Measurements from ENCODE around the gene HMGN2. TPM values are rescaled to one million over a fixed set of nuclear protein-coding genes. Genes with fewer than 3 reads are reported as not detected.

Gene HMGN2
- total RNA-seq, 1 experiment from 2014 or later, result 414 TPM

DNA sequence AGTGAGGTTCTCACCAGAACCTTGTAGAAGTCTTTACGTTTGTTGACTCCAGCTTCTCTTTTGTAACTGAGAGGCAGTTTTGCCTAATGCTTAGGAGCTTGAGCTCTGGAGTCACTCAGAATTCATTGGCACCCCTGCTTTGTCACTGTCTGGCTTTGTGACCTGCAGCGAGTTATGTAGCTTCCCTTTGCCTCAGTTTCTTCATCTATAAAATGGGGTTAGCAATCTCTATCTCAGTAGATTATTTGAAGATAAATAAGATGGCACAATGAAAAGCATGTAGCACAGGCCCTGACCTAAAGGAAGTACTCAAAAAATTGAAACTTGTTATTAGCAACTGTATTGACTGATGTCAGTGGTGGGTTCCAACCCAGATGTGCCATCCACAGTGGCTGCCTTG lies 32.0 kb upstream of the HMGN2 start (continued):
- TF ChIP-seq, protein P1, sequence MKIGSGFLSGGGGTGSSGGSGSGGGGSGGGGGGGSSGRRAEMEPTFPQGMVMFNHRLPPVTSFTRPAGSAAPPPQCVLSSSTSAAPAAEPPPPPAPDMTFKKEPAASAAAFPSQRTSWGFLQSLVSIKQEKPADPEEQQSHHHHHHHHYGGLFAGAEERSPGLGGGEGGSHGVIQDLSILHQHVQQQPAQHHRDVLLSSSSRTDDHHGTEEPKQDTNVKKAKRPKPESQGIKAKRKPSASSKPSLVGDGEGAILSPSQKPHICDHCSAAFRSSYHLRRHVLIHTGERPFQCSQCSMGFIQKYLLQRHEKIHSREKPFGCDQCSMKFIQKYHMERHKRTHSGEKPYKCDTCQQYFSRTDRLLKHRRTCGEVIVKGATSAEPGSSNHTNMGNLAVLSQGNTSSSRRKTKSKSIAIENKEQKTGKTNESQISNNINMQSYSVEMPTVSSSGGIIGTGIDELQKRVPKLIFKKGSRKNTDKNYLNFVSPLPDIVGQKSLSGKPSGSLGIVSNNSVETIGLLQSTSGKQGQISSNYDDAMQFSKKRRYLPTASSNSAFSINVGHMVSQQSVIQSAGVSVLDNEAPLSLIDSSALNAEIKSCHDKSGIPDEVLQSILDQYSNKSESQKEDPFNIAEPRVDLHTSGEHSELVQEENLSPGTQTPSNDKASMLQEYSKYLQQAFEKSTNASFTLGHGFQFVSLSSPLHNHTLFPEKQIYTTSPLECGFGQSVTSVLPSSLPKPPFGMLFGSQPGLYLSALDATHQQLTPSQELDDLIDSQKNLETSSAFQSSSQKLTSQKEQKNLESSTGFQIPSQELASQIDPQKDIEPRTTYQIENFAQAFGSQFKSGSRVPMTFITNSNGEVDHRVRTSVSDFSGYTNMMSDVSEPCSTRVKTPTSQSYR (CRISPR knock-in tag; IDR thresholded peaks at IDR 0.05), result no peak
- no peak for TF ChIP-seq NFYB (CRISPR knock-in tag; conservative IDR thresholded peaks at IDR 0.05; ENCODE audit: low read depth)
- no peak for TF ChIP-seq ZBTB21 (CRISPR knock-in tag; IDR thresholded peaks at IDR 0.05; ENCODE audit: borderline replicate concordance)
- no peak for TF ChIP-seq ZNF121 (CRISPR knock-in tag; IDR thresholded peaks at IDR 0.05)
- TF ChIP-seq, protein P2, sequence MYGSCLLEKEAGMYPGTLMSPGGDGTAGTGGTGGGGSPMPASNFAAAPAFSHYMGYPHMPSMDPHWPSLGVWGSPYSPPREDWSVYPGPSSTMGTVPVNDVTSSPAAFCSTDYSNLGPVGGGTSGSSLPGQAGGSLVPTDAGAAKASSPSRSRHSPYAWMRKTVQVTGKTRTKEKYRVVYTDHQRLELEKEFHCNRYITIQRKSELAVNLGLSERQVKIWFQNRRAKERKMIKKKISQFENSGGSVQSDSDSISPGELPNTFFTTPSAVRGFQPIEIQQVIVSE (CRISPR knock-in tag; IDR thresholded peaks at IDR 0.05; ENCODE audit: borderline replicate concordance), result no peak
- TF ChIP-seq, protein P3, sequence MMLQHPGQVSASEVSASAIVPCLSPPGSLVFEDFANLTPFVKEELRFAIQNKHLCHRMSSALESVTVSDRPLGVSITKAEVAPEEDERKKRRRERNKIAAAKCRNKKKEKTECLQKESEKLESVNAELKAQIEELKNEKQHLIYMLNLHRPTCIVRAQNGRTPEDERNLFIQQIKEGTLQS (CRISPR knock-in tag; conservative IDR thresholded peaks at IDR 0.05), result no peak
- no peak for TF ChIP-seq SMAD4 (CRISPR knock-in tag; IDR thresholded peaks at IDR 0.05)
- TF ChIP-seq, protein P4, sequence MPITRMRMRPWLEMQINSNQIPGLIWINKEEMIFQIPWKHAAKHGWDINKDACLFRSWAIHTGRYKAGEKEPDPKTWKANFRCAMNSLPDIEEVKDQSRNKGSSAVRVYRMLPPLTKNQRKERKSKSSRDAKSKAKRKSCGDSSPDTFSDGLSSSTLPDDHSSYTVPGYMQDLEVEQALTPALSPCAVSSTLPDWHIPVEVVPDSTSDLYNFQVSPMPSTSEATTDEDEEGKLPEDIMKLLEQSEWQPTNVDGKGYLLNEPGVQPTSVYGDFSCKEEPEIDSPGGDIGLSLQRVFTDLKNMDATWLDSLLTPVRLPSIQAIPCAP (CRISPR knock-in tag; IDR thresholded peaks at IDR 0.05), result no peak

DNA sequence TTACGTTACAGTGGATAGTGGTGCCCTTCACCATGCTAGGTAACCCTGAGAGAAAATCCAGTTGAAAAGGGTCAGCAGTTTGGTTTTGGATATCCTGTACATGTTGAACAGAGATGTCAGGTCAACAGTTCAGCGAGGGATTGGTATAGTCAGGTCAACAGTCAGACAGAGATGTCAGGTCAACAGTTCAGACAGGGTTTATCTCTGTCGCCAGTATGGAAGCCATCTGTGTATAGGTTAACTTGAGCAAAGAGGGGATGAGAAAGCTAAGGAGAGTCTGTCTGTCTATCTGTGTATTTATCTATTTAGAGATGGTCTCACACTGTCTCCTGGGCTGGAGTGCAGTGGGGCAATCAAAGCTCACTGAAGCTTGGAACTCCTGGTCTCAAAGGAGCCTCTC lies 22.4 kb upstream of the HMGN2 start:
- Mint-ChIP-seq H3K36me3 (peaks cover 43% of the 10 kb centered on the region), H3K4me1 (peaks cover 5% of the 10 kb centered on the region), H3K9me3 (no peaks in the 10 kb centered on the region), H3K4me3 (no peak overlapping the region), H3K27me3 (ENCODE audit: low read depth) (no peaks in the 10 kb centered on the region), H3K27ac (no peak overlapping the region)
- ChIA-PET CTCF (no interaction called here), POLR2A (no interaction called here)
- ATAC-seq (no peak), DNase-seq (ENCODE audit: low spot score) (no peak)
- TF ChIP-seq, protein P5, sequence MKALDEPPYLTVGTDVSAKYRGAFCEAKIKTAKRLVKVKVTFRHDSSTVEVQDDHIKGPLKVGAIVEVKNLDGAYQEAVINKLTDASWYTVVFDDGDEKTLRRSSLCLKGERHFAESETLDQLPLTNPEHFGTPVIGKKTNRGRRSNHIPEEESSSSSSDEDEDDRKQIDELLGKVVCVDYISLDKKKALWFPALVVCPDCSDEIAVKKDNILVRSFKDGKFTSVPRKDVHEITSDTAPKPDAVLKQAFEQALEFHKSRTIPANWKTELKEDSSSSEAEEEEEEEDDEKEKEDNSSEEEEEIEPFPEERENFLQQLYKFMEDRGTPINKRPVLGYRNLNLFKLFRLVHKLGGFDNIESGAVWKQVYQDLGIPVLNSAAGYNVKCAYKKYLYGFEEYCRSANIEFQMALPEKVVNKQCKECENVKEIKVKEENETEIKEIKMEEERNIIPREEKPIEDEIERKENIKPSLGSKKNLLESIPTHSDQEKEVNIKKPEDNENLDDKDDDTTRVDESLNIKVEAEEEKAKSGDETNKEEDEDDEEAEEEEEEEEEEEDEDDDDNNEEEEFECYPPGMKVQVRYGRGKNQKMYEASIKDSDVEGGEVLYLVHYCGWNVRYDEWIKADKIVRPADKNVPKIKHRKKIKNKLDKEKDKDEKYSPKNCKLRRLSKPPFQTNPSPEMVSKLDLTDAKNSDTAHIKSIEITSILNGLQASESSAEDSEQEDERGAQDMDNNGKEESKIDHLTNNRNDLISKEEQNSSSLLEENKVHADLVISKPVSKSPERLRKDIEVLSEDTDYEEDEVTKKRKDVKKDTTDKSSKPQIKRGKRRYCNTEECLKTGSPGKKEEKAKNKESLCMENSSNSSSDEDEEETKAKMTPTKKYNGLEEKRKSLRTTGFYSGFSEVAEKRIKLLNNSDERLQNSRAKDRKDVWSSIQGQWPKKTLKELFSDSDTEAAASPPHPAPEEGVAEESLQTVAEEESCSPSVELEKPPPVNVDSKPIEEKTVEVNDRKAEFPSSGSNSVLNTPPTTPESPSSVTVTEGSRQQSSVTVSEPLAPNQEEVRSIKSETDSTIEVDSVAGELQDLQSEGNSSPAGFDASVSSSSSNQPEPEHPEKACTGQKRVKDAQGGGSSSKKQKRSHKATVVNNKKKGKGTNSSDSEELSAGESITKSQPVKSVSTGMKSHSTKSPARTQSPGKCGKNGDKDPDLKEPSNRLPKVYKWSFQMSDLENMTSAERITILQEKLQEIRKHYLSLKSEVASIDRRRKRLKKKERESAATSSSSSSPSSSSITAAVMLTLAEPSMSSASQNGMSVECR (CRISPR knock-in tag; IDR thresholded peaks at IDR 0.05; ENCODE audit: borderline replicate concordance), result no peak
- TF ChIP-seq, protein P6, sequence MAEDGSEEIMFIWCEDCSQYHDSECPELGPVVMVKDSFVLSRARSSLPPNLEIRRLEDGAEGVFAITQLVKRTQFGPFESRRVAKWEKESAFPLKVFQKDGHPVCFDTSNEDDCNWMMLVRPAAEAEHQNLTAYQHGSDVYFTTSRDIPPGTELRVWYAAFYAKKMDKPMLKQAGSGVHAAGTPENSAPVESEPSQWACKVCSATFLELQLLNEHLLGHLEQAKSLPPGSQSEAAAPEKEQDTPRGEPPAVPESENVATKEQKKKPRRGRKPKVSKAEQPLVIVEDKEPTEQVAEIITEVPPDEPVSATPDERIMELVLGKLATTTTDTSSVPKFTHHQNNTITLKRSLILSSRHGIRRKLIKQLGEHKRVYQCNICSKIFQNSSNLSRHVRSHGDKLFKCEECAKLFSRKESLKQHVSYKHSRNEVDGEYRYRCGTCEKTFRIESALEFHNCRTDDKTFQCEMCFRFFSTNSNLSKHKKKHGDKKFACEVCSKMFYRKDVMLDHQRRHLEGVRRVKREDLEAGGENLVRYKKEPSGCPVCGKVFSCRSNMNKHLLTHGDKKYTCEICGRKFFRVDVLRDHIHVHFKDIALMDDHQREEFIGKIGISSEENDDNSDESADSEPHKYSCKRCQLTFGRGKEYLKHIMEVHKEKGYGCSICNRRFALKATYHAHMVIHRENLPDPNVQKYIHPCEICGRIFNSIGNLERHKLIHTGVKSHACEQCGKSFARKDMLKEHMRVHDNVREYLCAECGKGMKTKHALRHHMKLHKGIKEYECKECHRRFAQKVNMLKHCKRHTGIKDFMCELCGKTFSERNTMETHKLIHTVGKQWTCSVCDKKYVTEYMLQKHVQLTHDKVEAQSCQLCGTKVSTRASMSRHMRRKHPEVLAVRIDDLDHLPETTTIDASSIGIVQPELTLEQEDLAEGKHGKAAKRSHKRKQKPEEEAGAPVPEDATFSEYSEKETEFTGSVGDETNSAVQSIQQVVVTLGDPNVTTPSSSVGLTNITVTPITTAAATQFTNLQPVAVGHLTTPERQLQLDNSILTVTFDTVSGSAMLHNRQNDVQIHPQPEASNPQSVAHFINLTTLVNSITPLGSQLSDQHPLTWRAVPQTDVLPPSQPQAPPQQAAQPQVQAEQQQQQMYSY (CRISPR knock-in tag; IDR thresholded peaks at IDR 0.05), result no peak
- TF ChIP-seq, protein P3 (CRISPR knock-in tag; conservative IDR thresholded peaks at IDR 0.05), result no peak
- TF ChIP-seq SP1 (CRISPR knock-in tag; conservative IDR thresholded peaks at IDR 0.05), result no peak
- TF ChIP-seq, protein P7, sequence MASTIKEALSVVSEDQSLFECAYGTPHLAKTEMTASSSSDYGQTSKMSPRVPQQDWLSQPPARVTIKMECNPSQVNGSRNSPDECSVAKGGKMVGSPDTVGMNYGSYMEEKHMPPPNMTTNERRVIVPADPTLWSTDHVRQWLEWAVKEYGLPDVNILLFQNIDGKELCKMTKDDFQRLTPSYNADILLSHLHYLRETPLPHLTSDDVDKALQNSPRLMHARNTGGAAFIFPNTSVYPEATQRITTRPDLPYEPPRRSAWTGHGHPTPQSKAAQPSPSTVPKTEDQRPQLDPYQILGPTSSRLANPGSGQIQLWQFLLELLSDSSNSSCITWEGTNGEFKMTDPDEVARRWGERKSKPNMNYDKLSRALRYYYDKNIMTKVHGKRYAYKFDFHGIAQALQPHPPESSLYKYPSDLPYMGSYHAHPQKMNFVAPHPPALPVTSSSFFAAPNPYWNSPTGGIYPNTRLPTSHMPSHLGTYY (CRISPR knock-in tag; IDR thresholded peaks at IDR 0.05), result no peak
- TF ChIP-seq RORB (CRISPR knock-in tag; IDR thresholded peaks at IDR 0.05), result no peak
- no peak for TF ChIP-seq ZNF423 (CRISPR knock-in tag; IDR thresholded peaks at IDR 0.05)
- TF ChIP-seq, protein P8, sequence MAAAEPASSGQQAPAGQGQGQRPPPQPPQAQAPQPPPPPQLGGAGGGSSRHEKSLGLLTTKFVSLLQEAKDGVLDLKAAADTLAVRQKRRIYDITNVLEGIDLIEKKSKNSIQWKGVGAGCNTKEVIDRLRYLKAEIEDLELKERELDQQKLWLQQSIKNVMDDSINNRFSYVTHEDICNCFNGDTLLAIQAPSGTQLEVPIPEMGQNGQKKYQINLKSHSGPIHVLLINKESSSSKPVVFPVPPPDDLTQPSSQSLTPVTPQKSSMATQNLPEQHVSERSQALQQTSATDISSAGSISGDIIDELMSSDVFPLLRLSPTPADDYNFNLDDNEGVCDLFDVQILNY (CRISPR knock-in tag; IDR thresholded peaks at IDR 0.05), result no peak
- TF ChIP-seq ZNF416 (CRISPR knock-in tag; IDR thresholded peaks at IDR 0.05), result no peak
- TF ChIP-seq ESRRA (CRISPR knock-in tag; IDR thresholded peaks at IDR 0.05; ENCODE audit: borderline replicate concordance), result no peak
- TF ChIP-seq, protein P9, sequence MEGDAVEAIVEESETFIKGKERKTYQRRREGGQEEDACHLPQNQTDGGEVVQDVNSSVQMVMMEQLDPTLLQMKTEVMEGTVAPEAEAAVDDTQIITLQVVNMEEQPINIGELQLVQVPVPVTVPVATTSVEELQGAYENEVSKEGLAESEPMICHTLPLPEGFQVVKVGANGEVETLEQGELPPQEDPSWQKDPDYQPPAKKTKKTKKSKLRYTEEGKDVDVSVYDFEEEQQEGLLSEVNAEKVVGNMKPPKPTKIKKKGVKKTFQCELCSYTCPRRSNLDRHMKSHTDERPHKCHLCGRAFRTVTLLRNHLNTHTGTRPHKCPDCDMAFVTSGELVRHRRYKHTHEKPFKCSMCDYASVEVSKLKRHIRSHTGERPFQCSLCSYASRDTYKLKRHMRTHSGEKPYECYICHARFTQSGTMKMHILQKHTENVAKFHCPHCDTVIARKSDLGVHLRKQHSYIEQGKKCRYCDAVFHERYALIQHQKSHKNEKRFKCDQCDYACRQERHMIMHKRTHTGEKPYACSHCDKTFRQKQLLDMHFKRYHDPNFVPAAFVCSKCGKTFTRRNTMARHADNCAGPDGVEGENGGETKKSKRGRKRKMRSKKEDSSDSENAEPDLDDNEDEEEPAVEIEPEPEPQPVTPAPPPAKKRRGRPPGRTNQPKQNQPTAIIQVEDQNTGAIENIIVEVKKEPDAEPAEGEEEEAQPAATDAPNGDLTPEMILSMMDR (IDR thresholded peaks at IDR 0.05), result no peak
- TF ChIP-seq NR3C1 (CRISPR knock-in tag; conservative IDR thresholded peaks at IDR 0.05; ENCODE audit: low read depth), result no peak
- no peak for TF ChIP-seq EMX1 (CRISPR knock-in tag; IDR thresholded peaks at IDR 0.05)

Measured in WTC11 (cell line).